Measurements from ENCODE around the gene MPRIP.
"Not testable (repeated sequence)": the region's sequence is repeated elsewhere in the genome, so short reads cannot be mapped to it uniquely, and the experiment has no call there.

MPRIP gene

DNA sequence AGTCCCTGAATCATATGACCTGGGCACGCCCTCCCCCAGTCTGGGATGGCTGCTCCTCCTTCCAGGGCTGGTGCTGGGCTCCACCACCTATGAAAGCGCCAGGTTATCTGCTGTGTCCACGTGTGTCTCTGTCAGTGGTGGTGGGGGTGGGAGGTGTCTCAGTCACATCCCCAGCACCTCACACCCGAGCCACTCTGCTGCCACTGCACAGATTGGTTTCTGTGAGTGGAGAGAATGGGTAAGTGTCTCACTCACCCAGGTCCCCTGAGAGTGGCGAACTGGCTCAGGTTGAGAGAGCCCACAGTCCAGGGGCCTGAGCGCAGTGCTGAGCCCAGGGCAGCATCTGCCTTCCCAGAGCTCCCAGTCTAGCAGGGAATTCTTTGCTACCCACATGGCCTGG is 84.9 kb downstream of the MPRIP start:
- DNase-seq (ENCODE audit: low spot score): no peak

DNA sequence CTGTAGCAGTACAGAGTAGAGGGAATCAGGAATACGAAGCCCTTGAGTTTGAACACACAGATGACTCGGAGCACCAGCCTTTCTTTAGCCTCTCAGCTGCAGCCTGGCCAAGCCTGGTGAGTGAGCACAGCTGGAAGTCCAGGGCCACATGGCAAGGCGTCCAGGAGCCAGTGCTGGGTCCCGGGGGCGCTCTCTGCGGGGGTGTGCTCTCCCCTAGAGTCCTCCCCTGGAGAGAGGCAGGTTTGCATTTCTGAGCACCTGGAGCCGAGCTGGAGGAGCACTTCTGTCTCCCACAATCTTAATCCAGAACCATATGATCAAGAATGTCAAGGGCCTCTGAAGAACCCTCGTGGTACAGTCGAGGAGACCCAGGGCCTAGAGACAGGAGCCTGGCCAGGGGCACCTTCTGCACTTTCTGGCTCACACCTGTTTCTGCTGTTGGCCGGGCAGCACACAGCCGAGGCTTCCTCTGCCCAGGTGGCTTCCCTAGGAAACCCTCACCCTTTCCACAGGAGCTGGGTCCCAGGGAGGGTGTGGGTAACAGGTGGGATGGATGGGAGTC is 85.6 kb downstream of the MPRIP start:
- DNase-seq (ENCODE audit: low spot score): no peak

DNA sequence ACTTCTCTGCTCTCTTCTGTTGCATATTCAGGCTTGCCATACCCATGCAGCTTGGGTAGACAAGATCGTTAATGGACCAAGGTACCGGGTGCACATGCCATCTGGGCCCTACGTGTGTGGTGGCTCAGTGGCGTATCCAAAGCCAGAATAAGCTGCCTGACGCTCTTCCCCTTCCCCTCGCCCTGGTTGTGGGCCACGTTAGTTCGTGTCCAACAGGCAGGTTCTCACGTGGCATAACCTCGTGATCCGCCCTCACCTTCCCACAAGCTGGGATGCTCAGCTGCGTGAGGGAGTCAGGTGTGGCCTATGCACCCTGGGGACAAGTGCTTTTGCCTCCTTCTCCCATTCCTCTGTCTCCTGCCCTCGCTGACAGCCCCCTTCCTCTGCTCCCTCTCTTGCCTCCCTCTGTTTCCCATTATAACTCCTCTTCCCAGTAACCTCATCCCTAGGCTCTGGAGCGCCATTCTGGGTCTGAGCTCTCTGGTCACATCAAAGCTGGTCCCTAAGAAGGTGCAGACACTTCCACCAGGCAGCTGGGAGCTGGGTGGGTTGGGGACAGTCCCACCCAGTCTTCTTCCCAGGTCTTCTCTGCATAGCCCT is 86.3 kb downstream of the MPRIP start:
- DNase-seq (ENCODE audit: low spot score): no peak

GRCh38 chr17:17129466-17129865 is 87.2 kb downstream of the MPRIP start:
- DNase-seq (ENCODE audit: low spot score): no peak

DNA sequence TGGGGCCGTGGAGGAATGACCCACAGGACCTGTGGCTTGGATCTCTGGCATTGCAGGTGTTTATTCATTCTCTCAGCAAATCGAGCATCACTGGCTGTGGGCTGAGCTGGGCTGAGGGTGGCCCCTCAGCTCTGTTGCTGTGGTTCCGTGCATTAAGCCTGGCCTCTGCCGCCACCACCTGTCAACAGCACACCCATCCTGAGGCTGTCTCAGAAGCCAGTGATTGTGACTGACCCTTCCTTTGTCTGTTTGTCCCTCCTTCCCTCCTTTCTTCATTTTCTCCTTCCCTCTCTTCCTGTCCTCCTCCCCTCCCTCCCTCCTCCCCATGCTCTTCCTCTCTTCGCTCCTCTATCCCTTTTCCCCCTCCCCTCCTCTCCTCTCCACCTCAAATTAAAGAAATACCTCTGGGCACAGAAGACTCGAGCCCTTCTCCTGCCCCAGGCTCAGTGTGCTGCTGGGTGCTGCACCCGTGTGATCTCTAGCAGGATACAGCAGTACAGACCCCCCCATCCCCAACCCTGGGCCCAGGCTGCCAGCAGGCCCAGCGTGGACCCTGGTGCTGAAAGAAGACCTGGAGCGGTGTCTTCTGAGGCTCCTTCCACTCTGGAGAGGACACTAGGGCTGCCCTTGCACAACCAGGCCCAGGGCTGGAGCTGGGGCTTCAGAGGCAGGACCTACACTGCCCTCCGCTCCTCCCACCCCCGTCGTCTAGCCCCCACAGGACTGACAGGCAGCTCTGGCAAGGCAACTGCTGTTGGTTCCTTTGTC is 88.0 kb downstream of the MPRIP start:
- DNase-seq (ENCODE audit: low spot score): no peak

GRCh38 chr17:17131839-17132238 is 89.6 kb downstream of the MPRIP start:
- DNase-seq (ENCODE audit: low spot score): no peak

- no peak for DNase-seq (ENCODE audit: low spot score)
These were observed 90.5 kb downstream of the MPRIP start for GRCh38 chr17:17132746-17133145.

- DNase-seq (ENCODE audit: low spot score): no peak
These were observed 92.0 kb downstream of the MPRIP start for GRCh38 chr17:17134051-17134956.

- DNase-seq (ENCODE audit: low spot score): no peak
These were observed 92.7 kb downstream of the MPRIP start for GRCh38 chr17:17134957-17135333.

GRCh38 chr17:17136221-17136620 is 94.0 kb downstream of the MPRIP start:
- DNase-seq (ENCODE audit: low spot score): not testable (repeated sequence)

- DNase-seq (ENCODE audit: low spot score): no peak
These were observed 95.7 kb downstream of the MPRIP start for GRCh38 chr17:17137731-17138585.

DNA sequence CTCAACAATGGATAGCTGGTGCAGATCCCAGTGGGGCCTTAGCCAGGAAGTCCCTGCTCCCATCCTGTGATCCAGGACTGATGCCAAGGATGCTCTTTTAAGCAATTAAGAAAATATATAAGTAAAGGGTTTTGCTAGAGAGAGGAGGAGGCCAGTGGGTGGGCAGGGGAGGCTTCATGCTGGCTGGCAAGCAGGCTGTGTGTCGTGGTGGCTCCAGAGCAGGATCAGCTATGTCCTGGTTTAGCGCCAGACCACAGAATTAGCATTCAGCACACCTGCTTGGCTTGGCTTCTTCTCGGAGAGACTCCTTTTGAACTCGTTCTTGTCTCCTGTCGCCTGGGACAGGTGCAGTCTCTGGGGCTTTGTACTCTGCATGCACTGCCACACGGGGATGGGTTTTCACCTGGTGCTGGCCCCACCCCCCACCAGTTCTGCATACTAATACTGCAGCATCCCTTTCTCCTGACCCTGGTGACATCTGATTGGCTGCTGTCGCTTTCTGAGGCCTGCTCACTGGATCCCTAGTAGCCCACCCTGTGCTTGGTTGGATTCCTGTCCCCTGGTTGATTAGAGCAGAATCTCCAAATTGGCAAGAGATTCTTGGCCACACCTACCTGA is 97.8 kb downstream of the MPRIP start:
- no peak for DNase-seq (ENCODE audit: low spot score)

- DNase-seq (ENCODE audit: low spot score): no peak
These were observed 98.3 kb downstream of the MPRIP start for GRCh38 chr17:17140590-17140980.

DNA sequence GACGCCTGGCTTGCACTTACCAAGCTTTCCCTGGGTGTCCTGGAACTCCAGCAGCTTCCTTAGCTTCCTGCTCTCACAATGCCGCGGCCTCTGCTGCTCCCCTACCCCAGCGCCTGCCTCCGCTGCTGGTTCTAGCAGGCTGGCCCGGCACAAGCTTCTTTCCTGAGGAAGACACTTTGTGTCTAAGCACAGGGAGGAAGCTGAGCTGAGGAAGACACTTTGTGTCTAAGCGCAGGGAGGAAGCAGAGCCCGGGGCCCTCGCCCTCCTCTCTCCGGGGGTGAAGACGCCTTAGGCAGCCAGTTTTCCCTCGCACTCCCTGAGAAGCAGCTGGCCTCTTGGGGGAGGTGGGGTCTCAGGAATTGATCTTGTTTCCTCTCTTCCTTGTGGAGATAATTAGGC is 99.0 kb downstream of the MPRIP start:
- no peak for DNase-seq (ENCODE audit: low spot score)

DNA sequence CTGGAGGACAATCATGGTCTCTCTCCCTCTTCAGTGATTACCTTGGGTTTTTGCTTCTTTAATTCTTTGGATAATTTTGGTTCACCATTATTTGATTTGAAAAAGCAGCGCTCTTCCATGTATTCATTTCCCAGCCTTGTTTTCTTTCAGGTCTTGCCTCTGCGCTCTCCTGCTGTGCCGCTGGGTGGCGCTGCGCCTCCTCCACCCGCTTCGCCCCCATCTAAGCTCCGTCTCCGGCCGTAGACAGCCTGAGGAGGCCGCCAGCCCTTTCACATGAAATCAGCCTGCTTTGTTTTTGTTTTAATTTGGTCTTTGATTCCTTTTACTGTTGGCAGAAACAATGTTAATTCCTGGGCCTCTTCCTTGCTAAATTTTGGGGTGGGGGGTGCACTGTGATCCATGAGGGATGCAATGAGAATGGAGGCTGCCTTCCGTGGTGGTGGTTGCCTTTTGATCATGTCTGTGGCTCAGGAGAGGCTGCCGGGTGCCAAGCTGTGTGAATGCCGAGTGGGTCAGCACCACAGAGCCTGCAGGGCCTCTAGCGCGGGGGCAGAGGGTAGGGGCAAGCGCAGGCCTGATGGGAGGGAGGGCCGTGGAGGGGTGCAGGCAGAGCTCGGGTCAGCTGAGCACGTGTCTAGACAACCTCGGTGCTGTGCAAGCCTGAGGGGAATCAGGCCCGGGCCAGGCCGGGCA is 99.7 kb downstream of the MPRIP start:
- DNase-seq (ENCODE audit: low spot score): peak; percentile 90

GRCh38 chr17:17142556-17142955 is 100.3 kb downstream of the MPRIP start:
- no peak for DNase-seq (ENCODE audit: low spot score)

DNA sequence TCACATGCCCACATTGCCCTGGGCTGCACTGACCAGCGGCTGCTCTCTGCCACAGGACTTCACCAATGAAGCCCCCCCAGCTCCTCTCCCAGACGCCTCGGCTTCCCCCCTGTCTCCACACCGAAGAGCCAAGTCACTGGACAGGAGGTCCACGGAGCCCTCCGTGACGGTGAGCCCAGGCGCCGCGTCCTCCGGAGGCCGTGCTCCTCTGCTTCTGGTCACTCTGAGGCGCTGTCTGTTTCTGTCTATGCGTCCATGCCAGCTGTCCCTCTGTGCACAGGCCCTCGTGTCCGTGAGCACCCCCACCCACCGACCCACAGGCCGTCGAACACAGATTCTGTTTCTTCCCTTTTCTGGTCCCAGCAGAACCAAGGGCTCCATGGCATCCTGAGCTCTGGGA is 101.2 kb downstream of the MPRIP start:
- DNase-seq (ENCODE audit: low spot score): no peak

DNA sequence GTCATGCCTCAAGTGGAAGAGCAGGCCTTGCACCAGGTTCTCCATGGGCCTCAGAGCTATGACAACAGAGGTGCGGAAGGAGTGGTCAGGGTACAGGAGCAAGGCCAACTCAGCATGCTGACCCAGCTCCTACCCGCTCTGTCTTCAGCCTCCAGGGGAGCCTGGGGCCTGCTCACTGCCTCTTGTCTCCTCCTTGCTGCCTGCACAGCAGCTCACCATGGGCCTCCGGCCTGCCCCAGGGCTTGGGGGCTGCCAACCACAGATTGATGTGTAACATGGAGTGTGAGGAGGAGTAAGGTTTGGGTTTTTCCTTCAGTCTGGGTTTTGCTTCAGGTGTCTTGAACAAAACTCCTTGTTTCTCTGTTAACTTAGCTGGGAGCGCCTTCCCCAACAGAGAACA is 101.8 kb downstream of the MPRIP start:
- no peak for DNase-seq (ENCODE audit: low spot score)

DNA sequence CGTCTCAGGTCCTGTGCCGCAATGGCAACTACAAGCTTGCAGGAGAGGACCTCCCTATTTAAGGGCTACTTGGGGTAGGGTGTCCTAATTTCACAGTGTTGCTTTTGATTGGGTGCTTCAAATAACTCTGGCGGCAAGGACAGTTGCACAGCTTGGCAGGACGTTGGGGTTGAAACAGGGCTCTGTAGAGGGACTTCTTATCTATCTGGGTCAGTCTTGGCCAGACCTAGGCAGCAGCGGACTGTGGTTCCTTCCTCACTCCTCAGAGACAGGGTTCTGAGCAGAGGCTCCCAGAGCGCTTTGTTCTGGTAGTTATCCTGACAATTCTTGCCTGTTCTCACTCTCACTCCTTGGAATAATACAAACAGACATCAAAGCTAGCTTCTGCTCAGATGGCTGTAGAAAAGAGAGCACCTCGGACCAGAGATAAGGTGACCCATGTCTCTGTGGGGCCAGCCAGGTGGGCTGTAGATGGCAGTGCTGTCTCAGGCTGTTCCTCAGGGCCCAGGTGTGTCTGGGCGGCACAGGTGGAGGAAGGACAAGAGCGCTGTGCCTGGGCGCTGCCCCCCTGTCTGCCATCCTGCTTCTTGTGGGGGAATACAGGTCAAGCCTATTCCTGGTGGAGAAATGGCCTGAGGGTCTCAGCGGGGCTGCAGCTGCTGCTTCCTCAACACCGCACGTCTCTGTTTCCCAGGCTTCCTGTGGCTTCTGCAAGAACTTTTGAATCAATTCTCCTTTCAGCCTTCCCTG is 102.8 kb downstream of the MPRIP start:
- no peak for DNase-seq (ENCODE audit: low spot score)

All from HuH-7 (cell line).